ENCODE data around the gene MRPS18A. TPM values are rescaled to one million over a fixed set of nuclear protein-coding genes. Genes with fewer than 3 reads are reported as not detected.
"Not testable (repeated sequence)": the region's sequence is repeated elsewhere in the genome, so short reads cannot be mapped to it uniquely, and the experiment has no call there.

Gene MRPS18A
- polyA plus RNA-seq, 1 donor, result 40.9 TPM

- DNase-seq, result no peak
Measured at GRCh38 chr6:43671801-43672690, 15.5 kb downstream of the MRPS18A start.

DNA sequence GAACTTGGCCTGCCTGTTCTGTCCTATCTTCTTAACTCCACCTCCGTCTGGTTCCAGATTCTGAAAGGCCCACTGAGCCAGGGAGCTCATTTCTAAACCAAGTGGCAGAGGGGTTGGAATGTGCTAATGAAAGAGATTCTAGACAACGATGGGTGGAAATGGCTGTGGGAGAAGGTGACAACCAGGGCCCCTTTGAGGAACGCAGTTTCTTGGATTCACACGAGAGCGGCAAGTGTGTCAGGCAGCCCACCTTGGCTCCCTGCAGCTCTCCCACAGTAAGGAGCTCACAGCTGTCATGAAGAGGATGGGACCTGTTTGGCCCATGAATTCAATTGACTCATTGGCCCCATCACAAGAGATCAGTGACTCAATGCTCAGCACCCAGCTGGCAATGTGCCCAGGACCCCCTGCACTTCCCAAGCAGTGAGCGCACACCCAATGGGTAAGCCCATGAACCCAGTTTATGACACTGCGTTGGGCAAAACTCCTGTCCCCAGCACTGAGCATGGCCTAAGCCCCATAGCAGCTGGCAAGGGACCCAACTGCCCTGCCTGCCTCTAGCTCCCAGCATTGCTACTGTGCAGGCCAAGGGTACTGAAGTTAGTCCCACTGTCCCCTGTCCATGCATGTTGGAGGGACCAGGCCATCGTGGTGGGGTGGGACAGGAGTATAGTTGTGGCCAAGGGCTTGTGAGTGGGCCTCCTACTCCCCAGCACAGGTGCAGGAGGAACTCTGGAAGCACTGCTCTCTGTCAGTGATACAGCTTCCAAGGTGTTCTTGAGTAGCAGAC, 16.4 kb downstream of the MRPS18A start:
- no peak for DNase-seq

GRCh38 chr6:43670623-43670986, 17.0 kb downstream of the MRPS18A start:
- DNase-seq, result no peak

- no peak for DNase-seq
Measured at GRCh38 chr6:43669922-43670622, 17.5 kb downstream of the MRPS18A start.

DNA sequence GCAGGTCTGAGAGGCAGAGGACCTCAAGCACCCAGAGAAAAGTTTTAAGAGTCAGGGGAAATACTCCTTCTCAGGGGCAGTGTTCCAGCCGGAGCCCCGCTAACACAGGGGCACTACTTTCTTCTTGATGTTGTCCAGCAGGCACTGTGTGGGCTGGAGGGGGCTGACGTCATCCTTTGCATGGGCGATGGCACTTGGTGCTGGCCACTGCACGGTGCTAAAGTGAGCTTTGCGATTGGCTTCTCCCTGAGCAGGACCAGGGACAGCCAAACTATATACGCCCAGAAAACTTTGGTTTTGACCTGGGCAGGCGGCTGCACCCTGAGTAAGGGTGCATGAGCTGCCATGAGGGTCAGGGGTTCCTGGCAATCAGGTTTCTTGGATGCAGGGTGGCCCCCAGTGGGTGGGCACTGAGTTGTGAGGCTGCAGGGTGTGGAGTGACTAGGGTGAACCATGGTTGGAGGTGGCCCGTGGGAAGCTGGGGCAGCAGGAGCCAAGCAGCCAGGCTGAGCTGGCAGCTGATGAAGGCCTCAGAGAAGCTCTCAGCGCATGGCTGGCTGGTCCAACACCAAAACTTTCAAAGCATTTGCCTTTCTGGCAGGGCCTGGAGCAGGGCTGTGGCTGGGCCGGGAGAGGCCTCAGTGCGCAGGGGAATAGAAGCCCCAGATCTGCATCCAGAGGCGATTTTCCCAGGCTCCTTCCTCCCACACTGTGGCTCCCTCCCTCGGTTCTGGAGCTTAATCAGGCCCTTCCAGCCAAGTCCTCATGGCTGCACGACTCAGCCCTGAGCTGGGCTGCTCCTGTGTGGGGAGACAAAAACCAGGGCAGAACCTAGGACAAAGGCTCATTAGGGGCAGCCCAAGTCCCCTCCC, 18.3 kb downstream of the MRPS18A start:
- DNase-seq, result no peak

DNA sequence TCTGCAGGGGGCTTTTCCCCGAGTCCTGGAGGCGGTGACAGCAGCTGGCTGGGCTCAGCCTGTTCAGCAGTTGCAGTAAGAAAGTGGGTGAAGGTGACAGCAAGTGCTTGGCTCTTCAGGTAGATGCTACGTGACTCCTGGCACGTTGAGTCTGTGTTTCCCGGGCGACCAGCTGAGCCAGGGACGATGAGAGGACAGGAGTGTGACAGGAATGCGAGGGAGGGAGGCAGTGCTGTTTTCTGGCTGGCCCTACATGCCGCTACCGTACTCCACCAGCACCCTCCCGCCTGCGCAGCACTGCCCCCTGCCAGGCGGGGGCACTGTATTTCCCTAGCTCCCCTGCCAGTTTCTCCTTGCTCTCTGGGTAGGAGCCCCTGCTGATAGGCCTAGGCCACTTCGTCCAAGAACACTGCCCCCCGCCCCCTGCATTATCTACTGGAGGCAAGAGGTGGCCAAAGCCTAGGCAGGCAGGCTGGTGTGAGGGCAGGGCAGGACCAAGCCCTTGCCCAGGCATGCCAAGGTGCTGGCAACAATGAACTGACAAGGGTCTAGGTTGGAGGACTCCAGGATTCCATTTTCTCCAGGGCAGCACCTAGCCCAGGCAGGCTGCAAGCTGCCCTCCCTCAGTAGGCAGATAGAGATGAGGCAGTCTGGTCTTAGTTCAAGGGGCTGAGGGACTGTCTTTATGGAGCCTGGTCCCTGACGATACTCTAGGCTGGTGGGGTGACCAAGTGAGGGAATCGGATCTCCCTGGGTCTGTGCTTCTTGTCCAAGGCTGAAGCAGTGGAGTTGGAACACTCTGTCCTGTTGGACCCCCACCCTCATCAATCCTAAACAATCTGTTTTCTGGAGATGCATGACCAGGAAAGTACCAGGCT, 19.2 kb downstream of the MRPS18A start:
- DNase-seq, result peak; percentile 87

DNA sequence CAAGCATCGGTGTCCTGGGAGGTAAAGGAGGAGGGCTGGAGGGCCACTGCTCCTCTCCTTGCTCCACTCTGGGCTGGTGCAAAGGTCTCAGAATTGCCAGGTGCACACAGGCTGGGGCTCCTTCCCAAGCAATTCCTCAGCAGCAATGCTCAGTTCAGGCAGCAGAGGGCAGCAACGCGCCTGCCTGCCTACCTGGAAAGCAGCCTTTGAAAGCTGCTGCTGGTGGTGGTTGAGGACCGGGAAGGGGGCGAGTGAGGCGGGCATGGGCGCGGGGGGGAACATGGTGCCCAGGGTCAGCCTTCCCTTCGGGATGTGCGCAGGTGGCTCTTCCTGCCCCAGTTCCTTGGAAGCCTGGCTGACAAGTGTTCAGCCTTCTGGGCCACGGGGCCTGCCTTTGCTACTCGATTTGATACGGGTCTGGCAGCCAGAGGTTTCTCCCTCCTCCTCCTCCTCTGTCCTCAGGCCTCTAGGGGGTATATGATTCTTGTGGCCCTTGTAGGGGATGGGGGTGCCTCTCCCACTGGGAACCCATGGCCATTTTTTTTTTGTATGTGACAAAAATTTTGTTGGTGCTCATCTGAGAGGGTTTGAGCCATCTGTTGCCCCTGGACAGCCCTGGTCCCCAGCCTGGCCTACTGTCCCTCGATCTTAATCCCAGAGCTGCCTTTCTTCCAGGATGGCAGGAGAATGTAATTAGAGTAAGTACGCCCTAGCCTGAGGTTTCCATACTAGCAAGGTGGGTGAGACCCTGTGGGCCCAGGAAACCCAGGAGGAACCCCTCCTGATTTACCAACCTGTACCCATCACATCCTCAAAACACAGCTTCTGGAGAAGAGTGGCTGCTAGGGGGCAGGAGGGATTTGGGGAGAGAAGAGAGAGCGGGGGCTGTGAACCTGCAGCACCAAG, 20.1 kb downstream of the MRPS18A start:
- peak; percentile 79 for DNase-seq

- DNase-seq, result no peak
Measured at GRCh38 chr6:43666196-43666920, 21.2 kb downstream of the MRPS18A start.

DNA sequence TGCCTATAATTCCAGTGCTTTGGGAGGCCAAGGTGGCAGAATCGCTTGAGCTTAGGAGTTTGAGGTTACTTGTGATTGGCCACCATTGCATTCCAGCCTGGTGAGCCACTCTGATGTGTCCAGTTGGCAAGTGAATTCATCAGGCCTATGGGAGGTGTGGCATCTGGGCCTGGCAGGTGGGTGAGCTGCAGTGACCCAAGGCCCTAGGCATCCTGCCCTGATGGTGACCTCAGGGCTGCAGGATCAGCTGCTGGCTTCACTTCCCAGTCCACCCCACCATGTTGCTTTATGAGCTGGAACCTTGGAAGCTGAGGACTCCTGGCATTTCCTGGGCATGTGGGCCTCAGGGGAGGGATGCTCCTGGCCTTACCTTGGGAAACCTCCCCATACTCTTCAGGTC, 22.2 kb downstream of the MRPS18A start:
- no peak for DNase-seq

GRCh38 chr6:43662948-43663347, 24.6 kb downstream of the MRPS18A start:
- DNase-seq, result not testable (repeated sequence)

GRCh38 chr6:43658161-43658560, 29.4 kb downstream of the MRPS18A start:
- no peak for DNase-seq

DNA sequence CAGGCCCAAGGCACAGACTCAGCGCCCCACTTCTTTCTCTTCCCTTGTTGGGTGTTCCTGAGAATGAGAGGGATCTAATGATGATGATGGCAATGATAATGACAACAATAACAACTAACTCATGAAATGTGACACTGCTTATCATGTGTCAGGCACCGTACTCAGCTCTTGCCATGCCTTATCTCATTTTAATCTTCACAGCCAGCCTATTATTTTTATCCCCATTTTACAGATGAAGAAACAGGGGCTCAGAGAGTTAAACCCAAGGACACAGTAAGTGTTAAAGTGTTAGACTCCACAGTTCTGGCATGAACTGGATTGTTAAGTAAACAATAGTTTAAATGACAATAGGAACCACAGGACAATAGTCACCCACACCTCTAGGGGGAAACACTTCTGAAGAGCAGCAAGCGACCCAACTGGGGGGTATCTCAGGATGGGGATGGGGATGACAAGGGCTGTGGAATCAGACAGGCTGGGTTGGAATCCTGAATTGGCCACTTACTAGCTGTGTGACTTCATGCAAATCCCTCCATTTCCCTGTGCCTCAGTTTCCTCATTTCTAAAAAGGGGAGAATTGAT, 30.3 kb downstream of the MRPS18A start:
- DNase-seq, result no peak

GRCh38 chr6:43652822-43653221, 34.8 kb downstream of the MRPS18A start:
- not testable (repeated sequence) for DNase-seq

DNA sequence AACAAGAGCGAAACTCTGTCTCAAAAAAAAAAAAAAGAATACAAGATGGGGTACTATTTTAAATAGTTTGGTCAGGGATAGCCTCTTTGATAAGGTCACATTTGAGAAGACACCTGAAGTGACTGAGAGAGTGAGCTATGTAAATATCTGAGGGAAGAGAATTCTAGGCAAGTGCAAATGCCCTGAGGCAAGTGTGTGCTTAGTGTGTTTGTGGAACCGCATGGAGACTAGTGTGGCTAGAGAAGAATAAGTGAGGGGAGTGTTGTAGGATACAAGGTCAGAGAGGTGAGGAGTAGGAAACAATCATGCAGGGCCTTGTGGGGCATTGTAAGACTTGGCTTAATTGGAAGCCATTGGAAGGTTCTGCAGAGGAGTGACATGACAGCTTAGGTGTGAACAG, 39.3 kb downstream of the MRPS18A start:
- no peak for DNase-seq

DNA sequence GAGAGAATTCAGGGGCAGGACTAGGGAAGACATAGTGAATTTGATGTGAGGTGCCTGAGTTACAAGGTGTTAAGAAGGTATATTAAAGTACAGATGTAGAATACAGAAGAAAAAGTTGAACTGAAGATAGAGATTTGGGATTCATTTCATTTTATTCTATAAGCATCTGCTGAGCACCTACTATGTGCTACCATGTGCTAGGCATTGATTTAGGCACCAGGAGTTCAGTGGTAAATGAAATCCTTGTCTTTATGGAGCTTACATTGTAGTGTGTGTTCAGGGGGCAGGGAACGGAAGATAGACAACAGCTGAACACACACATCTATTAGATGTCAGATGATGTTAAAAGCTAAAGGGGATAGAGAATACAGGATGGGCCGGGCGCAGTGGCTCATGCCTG, 40.0 kb downstream of the MRPS18A start:
- DNase-seq, result no peak

DNA sequence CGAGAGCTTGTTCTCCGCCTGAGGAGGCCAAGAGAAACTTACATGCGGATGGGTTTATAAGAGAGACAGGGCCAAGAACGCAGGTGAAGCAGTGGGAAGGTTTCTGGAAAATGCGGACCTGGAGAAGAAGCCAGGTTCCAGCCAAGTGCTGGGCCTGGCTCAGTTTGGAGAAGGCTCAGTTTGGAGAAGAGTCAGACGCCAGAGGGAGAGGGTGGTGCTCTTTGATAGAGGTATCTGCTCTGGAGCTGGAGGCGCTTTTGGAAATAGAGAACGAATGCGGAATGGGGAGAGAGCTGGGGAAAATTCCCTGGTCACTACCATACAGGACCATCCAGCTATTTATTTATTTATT, 42.0 kb downstream of the MRPS18A start:
- no peak for DNase-seq

GRCh38 chr6:43644940-43645612, 42.5 kb downstream of the MRPS18A start, which contains the start of gene RSPH9:
Gene RSPH9, plus strand, starts transcription at chr6:43645036. Its CDS starts 63 bp downstream, at chr6:43645099.
- DNase-seq, result peak; percentile 76
